ENCODE measurements around the gene DLK2.
"Not testable (repeated sequence)": the region's sequence is repeated elsewhere in the genome, so short reads cannot be mapped to it uniquely, and the experiment has no call there.

DLK2 gene

GRCh38 chr6:43426928-43427405 is 28.4 kb downstream of the DLK2 start:
- DNase-seq (ENCODE audit: low read depth, low spot score): no peak

- not testable (repeated sequence) for DNase-seq (ENCODE audit: low read depth, low spot score)
Measured at GRCh38 chr6:43425083-43425482, 30.3 kb downstream of the DLK2 start.

- DNase-seq (ENCODE audit: low read depth, low spot score): no peak
Measured at GRCh38 chr6:43421831-43422230, 33.5 kb downstream of the DLK2 start.

GRCh38 chr6:43420012-43420709 is 35.2 kb downstream of the DLK2 start:
- DNase-seq (ENCODE audit: low read depth, low spot score): no peak

GRCh38 chr6:43416935-43417334 is 38.4 kb downstream of the DLK2 start:
- DNase-seq (ENCODE audit: low read depth, low spot score): no peak

- not testable (repeated sequence) for DNase-seq (ENCODE audit: low read depth, low spot score)
Measured at GRCh38 chr6:43415275-43415674, 40.1 kb downstream of the DLK2 start.

GRCh38 chr6:43413002-43413401 is 42.3 kb downstream of the DLK2 start:
- DNase-seq (ENCODE audit: low read depth, low spot score): no peak

GRCh38 chr6:43412541-43412940 is 42.8 kb downstream of the DLK2 start:
- DNase-seq (ENCODE audit: low read depth, low spot score): no peak

GRCh38 chr6:43410776-43411175 is 44.6 kb downstream of the DLK2 start:
- not testable (repeated sequence) for DNase-seq (ENCODE audit: low read depth, low spot score)

- no peak for DNase-seq (ENCODE audit: low read depth, low spot score)
Measured at GRCh38 chr6:43408259-43408658, 47.1 kb downstream of the DLK2 start.

- DNase-seq (ENCODE audit: low read depth, low spot score): no peak
Measured at GRCh38 chr6:43407296-43407695, 48.1 kb downstream of the DLK2 start.

- DNase-seq (ENCODE audit: low read depth, low spot score): no peak
Measured at GRCh38 chr6:43405354-43405753, 50.0 kb downstream of the DLK2 start.

GRCh38 chr6:43402820-43403219 is 52.5 kb downstream of the DLK2 start:
- no peak for DNase-seq (ENCODE audit: low read depth, low spot score)

- DNase-seq (ENCODE audit: low read depth, low spot score): no peak
Measured at GRCh38 chr6:43401730-43402129, 53.6 kb downstream of the DLK2 start.
